Lower leg skin (tissue), 3 donors: ENCODE data around the gene PCDHGB6.

Experiments used
- CTCF ChIP-seq, 3 donors: fragments of 450-650 bp; IDR thresholded peaks; one replicate each; pipeline ENCODE4 v1.5.1; 2016; ENCODE audit warnings: antibody characterized with exemption in 3 of 3, mild to moderate bottlenecking in 3 of 3, moderate library complexity in 2 of 3
- POLR2A ChIP-seq, 2 donors: fragments of 450-650 bp; IDR thresholded peaks; one replicate each; pipeline ENCODE4 v1.6.1; 2016 to 2017; ENCODE audit warnings: antibody characterized with exemption in 2 of 2, mild to moderate bottlenecking in 1 of 2, moderate library complexity in 1 of 2

DNA sequence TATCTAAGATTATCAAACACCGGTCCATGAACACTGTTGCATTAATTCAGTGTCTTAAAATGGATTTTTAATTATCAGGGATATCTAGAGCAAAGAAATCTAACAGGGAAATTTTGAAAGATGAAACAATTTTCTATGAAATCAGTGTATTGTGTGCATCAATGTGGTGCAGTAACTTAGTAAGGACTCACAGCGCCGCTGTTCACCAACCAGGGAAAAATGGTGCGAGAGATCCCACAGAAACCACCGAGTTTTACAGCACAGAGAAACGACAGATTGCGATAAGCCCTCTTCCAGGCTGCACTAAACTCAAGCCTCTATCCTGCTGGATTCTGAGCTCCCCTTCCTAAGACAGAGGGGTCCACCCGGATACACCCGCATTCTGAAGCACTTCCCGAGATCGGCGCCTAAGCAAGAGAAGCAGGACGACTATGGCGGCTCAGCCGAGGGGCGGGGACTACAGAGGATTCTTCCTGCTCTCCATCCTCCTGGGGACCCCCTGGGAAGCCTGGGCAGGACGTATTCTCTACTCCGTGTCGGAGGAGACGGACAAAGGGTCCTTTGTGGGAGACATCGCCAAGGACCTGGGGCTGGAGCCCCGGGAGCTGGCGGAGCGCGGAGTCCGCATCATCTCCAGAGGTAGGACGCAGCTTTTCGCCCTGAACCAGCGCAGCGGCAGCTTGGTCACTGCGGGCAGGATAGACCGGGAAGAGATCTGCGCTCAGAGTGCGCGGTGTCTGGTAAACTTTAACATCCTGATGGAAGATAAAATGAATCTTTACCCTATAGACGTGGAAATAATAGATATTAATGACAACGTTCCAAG, 25.1 kb upstream of the PCDHGB6 start, which contains the start of gene PCDHGA7:
- TF ChIP-seq CTCF (IDR thresholded peaks at IDR 0.05) (no peak), POLR2A (IDR thresholded peaks at IDR 0.05) (no peak)
